Transverse colon (tissue), 4 donors: Measurements from ENCODE around the gene TPTE. TPM values are rescaled to one million over a fixed set of nuclear protein-coding genes. Genes with fewer than 3 reads are reported as not detected.
"Not testable (repeated sequence)": the region's sequence is repeated elsewhere in the genome, so short reads cannot be mapped to it uniquely, and the experiment has no call there.

Experiments used
- DNase-seq: peaks from one replicate; pipeline ENCODE4 v3.0.0-alpha.2; 2019
- H3K27ac ChIP-seq, 4 donors: fragments of 200-600 bp; sonication (generic); 2 replicates each; pipeline ENCODE4 v1.5.1; 2016 to 2018; ENCODE audit warnings: inconsistent platforms in 4 of 4
- H3K27me3 ChIP-seq: fragments of 200-600 bp; sonication (generic); 2 replicates; pipeline ENCODE4 v1.5.1; 2017; ENCODE audit warnings: inconsistent platforms
- H3K36me3 ChIP-seq, 4 donors: fragments of 200-600 bp; sonication (generic); 2 replicates each; pipeline ENCODE4 v1.5.1; 2017 to 2019; ENCODE audit warnings: inconsistent platforms in 4 of 4
- H3K4me1 ChIP-seq, 4 donors: fragments of 200-600 bp; sonication (generic); 2 replicates each; pipeline ENCODE4 v1.5.1; 2017 to 2020; ENCODE audit warnings: inconsistent platforms in 4 of 4
- H3K4me3 ChIP-seq, 4 donors: fragments of 200-600 bp; sonication (generic); 1 replicate in 1 of 4; 2 replicates in 3 of 4; pipeline versions ENCODE4 v1.5.1 to v1.6.1; 2017 to 2019; ENCODE audit warnings: inconsistent platforms in 4 of 4
- H3K9me3 ChIP-seq, 2 donors: fragments of 200-600 bp; sonication (generic); 2 replicates each; pipeline ENCODE4 v1.5.1; 2017 to 2019; ENCODE audit warnings: inconsistent platforms in 2 of 2
- CTCF ChIP-seq, 5 experiments: fragments of 200-600 bp in 3 of 5; fragments of 450-650 bp in 2 of 5; sonication (generic) in 3 of 5; IDR thresholded peaks; 1 replicate in 2 of 5; 2 replicates in 3 of 5; pipeline ENCODE4 v1.5.1; 2016 to 2017; ENCODE audit warnings: antibody characterized with exemption in 5 of 5, inconsistent platforms in 3 of 5, mild to moderate bottlenecking in 2 of 5, moderate library complexity in 1 of 5
- EP300 ChIP-seq: sonication (generic); formaldehyde crosslinking; IDR thresholded peaks from one replicate; pipeline ENCODE4 v1.6.1; 2017; ENCODE audit warnings: antibody characterized with exemption, low read depth
- POLR2A ChIP-seq: fragments of 450-650 bp; IDR thresholded peaks from one replicate; pipeline ENCODE4 v1.6.1; 2016; ENCODE audit warnings: antibody characterized with exemption, mild to moderate bottlenecking, moderate library complexity
- POLR2AphosphoS5 ChIP-seq, 3 donors: sonication (generic); formaldehyde crosslinking; IDR thresholded peaks; one replicate each; pipeline ENCODE4 v1.6.1; 2016; ENCODE audit warnings: antibody characterized with exemption in 3 of 3
- WGBS, 2 donors: methylation state at CpG; one replicate each; pipeline ENCODE4 v1.1.5; 2018; ENCODE audit warnings: low coverage in 1 of 2; 5-methylcytosine and 5-hydroxymethylcytosine counted together
- in situ Hi-C, 4 donors: fragments of 200-750 bp; cut with MboI; loops; one replicate each; pipeline versions ENCODE4 v1.15.0 to v1.15.1; 2017; ENCODE audit warnings: low sequenced_read_pairs in 3 of 4, low pct_ligation_motif_present in 1 of 4, low pct_unique_long_range_greater_than_20kb in 1 of 4
- intact Hi-C: fragments of 100-400 bp; cut with DNase I; formaldehyde crosslinking; loops from one replicate; pipeline ENCODE4 v1.15.1; 2023; ENCODE audit warnings: low total_unique reads
- total RNA-seq, 4 donors: library from RNA; depleted of rRNA; stranded (reverse); fragments of >200 nt; gene quantifications; one replicate each; pipeline ENCODE4 v1.1.0, GENCODE V29; 2016

TPTE gene
- total RNA-seq, 4 donors from 2014 or later = not detected

DNA sequence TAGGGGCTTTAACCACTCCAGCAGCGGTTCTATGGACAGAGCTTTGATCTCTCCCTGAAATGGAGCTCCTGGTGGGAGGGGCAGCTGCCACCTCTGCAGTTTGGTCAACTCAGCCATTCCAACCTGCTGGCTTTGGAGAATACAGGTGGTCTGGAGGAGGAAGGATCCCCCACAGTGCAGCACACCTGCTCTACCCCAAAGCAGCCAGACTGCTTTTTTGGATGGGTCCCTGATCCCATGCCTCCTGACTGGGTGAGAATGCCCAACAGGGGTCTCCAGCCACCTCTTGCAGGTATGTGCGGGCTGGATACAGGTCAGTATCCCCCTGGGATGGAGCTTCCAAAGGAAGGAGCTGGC, 53.9 kb downstream of the TPTE start:
- Histone ChIP-seq H3K27me3 (no peaks in the 10 kb centered on the region), H3K9me3 (peaks cover 32 to 77% of the 10 kb centered on the region in 2 donors), H3K36me3 (no peaks in the 10 kb centered on the region), H3K4me1 (no peaks in the 10 kb centered on the region), H3K4me3 (no peak overlapping the region), H3K27ac (no peak overlapping the region)
- TF ChIP-seq EP300 = no peak
- no peak for TF ChIP-seq CTCF (IDR thresholded peaks at IDR 0.05)
- no peak for TF ChIP-seq POLR2A
- TF ChIP-seq POLR2AphosphoS5 (IDR thresholded peaks at IDR 0.05) = no peak
- no peak for DNase-seq
- in situ Hi-C loops (no loop called here), intact Hi-C loops (no loop called here)
- 43 to 71% methylated on average over 1 to 2 of the region's 2 CpGs for WGBS, 2 donors

GRCh38 chr21:10578910-10579309, 57.5 kb downstream of the TPTE start:
- intact Hi-C loops, H3K4me3 ChIP-seq, H3K27me3 ChIP-seq, H3K27ac ChIP-seq, H3K4me1 ChIP-seq, DNase-seq, H3K36me3 ChIP-seq, in situ Hi-C loops: not testable (repeated sequence)
- peaks cover 25 to 80% of the 10 kb centered on the region in 2 donors for H3K9me3 ChIP-seq

DNA sequence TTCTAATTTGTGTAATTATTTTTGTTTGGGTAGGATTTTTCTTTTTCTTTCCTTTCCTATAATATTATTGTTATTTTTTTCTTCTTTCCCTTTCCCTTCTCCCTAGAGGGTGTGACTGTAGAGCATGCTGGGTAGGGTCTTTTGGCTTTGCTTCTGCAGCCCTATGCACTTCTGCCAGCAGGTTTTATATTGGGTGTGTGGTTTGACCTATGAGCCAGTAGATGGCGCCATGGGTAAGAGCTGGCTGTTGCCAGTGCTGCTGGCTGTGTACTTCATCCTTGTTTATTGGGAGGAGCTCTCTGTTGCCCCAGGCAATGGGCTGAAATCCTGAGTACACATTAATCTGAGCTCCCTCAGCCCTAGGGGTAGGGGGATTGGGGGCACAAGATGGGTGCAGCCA, 67.7 kb downstream of the TPTE start:
- H3K9me3 ChIP-seq = peaks cover 31 to 59% of the 10 kb centered on the region in 2 donors
- H3K36me3 ChIP-seq, intact Hi-C loops, H3K27ac ChIP-seq, H3K4me3 ChIP-seq, H3K27me3 ChIP-seq, H3K4me1 ChIP-seq, in situ Hi-C loops, DNase-seq: not testable (repeated sequence)
- WGBS, 2 donors = 0% methylated on average over 1 of the region's 1 CpG; no CpG with 5 or more reads in 1 of the 2 donors

GRCh38 chr21:10607074-10607473, 85.7 kb downstream of the TPTE start:
- H3K27ac ChIP-seq, intact Hi-C loops, H3K4me3 ChIP-seq, DNase-seq, H3K27me3 ChIP-seq, in situ Hi-C loops, H3K36me3 ChIP-seq, H3K4me1 ChIP-seq: not testable (repeated sequence)
- H3K9me3 ChIP-seq = peaks cover 39 to 49% of the 10 kb centered on the region in 2 donors
- WGBS, 2 donors = 63 to 73% methylated on average over 7 of the region's 7 CpGs

DNA sequence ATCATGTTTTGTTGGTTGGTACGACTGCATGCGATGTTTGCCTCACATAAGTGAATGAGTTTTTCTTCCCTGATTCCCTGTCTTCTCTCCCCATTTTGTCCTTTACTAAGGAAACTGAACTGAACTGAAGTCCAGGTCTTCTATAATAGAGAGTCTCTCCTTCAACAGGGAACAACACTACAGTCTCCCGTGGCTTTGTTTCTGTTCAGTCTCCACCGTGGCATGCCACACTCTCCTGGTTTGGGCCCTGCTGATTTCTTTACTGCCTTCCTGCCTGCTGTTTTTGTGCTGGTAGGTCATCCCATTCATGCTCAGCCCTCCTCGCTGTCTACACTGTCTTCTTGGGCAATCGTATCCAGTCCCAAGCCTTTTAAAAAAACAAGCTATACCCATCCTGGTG, 92.9 kb downstream of the TPTE start:
- DNase-seq, H3K4me1 ChIP-seq, in situ Hi-C loops, intact Hi-C loops, H3K27me3 ChIP-seq, H3K4me3 ChIP-seq, H3K27ac ChIP-seq, H3K36me3 ChIP-seq: not testable (repeated sequence)
- peaks cover 24 to 51% of the 10 kb centered on the region in 2 donors for H3K9me3 ChIP-seq
- 71 to 74% methylated on average over 6 of the region's 6 CpGs for WGBS, 2 donors

GRCh38 chr21:10616061-10616460, 94.7 kb downstream of the TPTE start:
- H3K4me1 ChIP-seq, DNase-seq, H3K36me3 ChIP-seq, H3K4me3 ChIP-seq, in situ Hi-C loops, H3K27ac ChIP-seq, intact Hi-C loops, H3K27me3 ChIP-seq: not testable (repeated sequence)
- 63 to 77% methylated on average over 3 of the region's 3 CpGs for WGBS, 2 donors
- peaks cover 23 to 56% of the 10 kb centered on the region in 2 donors for H3K9me3 ChIP-seq

DNA sequence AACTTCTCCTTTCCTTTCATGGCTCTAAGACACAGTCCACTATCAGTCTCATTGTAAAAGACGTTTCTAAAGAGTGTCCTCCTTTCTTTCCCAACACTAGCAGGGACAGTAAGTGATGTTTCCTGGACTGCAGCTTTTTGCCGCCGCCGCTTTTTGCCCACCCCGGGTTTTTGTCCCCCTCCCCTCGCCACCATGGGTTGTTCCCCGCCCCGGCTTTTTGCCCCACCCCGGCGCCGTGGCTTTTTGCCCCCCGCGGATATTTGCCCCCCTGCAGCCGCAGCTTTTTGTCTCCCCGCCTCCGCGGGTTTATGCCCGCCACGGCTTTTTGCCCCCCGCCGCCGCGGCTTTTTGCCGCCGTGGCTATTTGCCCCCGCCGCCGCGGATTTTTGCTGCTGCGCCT, 95.2 kb downstream of the TPTE start:
- intact Hi-C loops = no loop called here
- TF ChIP-seq EP300 = no peak
- no peak for TF ChIP-seq POLR2A
- TF ChIP-seq POLR2AphosphoS5 (IDR thresholded peaks at IDR 0.05) = no peak
- TF ChIP-seq CTCF (IDR thresholded peaks at IDR 0.05) = no peak
- WGBS, 2 donors = 76 to 80% methylated on average over 29 to 30 of the region's 30 CpGs

DNA sequence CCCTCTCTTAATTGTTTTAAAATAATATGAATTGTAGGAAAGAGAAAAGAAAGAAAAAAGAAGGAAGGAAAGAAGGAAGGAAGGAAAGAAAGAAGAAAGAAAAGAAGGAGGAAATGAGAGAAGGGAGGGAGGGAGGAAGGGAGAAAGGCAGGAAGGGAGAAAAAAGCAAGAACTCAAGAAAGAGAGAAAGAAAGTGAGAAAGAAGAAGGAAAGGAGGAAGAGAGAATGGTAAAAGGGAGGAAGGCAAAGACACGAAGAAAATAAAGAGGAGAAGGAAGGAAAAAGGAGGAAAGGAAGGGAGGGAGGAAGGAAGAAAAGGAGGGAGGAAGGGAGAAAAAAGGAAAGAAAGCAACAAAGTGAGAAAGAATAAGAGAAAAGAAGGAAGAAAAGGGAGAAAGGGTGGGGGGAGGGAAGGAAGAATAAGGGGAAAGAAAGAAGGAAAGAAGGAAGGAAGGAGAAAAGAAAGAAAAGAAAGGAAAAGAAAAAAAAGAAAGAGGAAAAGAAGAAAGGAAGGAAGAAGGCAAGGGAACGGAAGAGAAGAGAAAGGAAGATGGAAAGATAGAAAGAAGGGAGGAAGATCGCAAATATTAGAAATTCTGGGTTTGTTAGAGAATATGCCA, 95.9 kb downstream of the TPTE start:
- in situ Hi-C loops = not testable (repeated sequence)

More for the DNA sequence above, 95.2 kb downstream of the TPTE start:
- Histone ChIP-seq H3K36me3 (no peaks in the 10 kb centered on the region), H3K9me3 (peaks cover 20 to 59% of the 10 kb centered on the region in 2 donors), H3K27ac (no peak overlapping the region), H3K4me3 (no peak overlapping the region), H3K27me3 (no peaks in the 10 kb centered on the region), H3K4me1 (no peaks in the 10 kb centered on the region)
- no peak for DNase-seq
- in situ Hi-C loops = no loop called here

More for the DNA sequence above, 95.9 kb downstream of the TPTE start:
- H3K9me3 ChIP-seq = peaks cover 23 to 64% of the 10 kb centered on the region in 2 donors
- DNase-seq, H3K27ac ChIP-seq, H3K4me3 ChIP-seq, H3K36me3 ChIP-seq, intact Hi-C loops, H3K27me3 ChIP-seq, H3K4me1 ChIP-seq: not testable (repeated sequence)
- WGBS, 2 donors = 61 to 63% methylated on average over 3 of the region's 3 CpGs
